Mesothelial cell of epicardium (in vitro differentiated cells): ENCODE measurements around the gene TFPT. TPM values are rescaled to one million over a fixed set of nuclear protein-coding genes. Genes with fewer than 3 reads are reported as not detected.

ENCODE experiments used
- DNase-seq, 2 experiments: peaks; one replicate each; pipeline ENCODE4 v3.0.0; 2021; ENCODE audit warnings: low spot score in 2 of 2; ENCODE audit not compliant: unreplicated experiment in 2 of 2
- H3K27ac Mint-ChIP-seq: 2 replicates; pipeline ENCODE4 v1.8.0; 2021; ENCODE audit warnings: mixed read lengths
- H3K27me3 Mint-ChIP-seq: 2 replicates; pipeline ENCODE4 v1.8.0; 2021; ENCODE audit warnings: low read depth, mixed read lengths
- H3K36me3 Mint-ChIP-seq: 2 replicates; pipeline ENCODE4 v1.8.0; 2021; ENCODE audit warnings: mixed read lengths
- H3K4me1 Mint-ChIP-seq: 2 replicates; pipeline ENCODE4 v1.8.0; 2021; ENCODE audit warnings: mixed read lengths
- H3K4me3 Mint-ChIP-seq: 2 replicates; pipeline ENCODE4 v1.8.0; 2021; ENCODE audit warnings: mild to moderate bottlenecking, moderate library complexity, mixed read lengths
- H3K9me3 Mint-ChIP-seq: 2 replicates; pipeline ENCODE4 v1.8.0; 2021; ENCODE audit warnings: mixed read lengths
- CTCF ChIP-seq: fragments of 200-600 bp; sonication (generic); IDR thresholded peaks from one replicate; pipeline ENCODE4 v1.5.0; 2021; ENCODE audit warnings: antibody characterized with exemption; ENCODE audit not compliant: unreplicated experiment
- total RNA-seq: library from RNA; stranded (reverse); gene quantifications from 3 replicates; pipeline ENCODE4 v1.2.1, GENCODE V29; 2021

Gene TFPT
- total RNA-seq, 1 donor from 2014 or later = 20.7 TPM

- Mint-ChIP-seq H3K27ac (no peak overlapping the region), H3K4me3 (no peak overlapping the region), H3K9me3 (no peaks in the 10 kb centered on the region), H3K36me3 (peaks cover 18% of the 10 kb centered on the region), H3K27me3 (no peaks in the 10 kb centered on the region), H3K4me1 (peaks cover 4% of the 10 kb centered on the region)
- TF ChIP-seq CTCF = no peak
- DNase-seq = no peak
Observed at GRCh38 chr19:54107876-54108490, 7.5 kb downstream of the TFPT start.

- Mint-ChIP-seq H3K27me3 (no peaks in the 10 kb centered on the region), H3K36me3 (peaks cover 19% of the 10 kb centered on the region), H3K27ac (no peak overlapping the region), H3K4me1 (peaks cover 9% of the 10 kb centered on the region), H3K4me3 (no peak overlapping the region), H3K9me3 (no peaks in the 10 kb centered on the region)
- no peak for DNase-seq
- no peak for TF ChIP-seq CTCF
Observed at GRCh38 chr19:54106716-54107115, 8.7 kb downstream of the TFPT start.

- no peak for DNase-seq
- TF ChIP-seq CTCF = no peak
- no peaks in the 10 kb centered on the region for H3K9me3 Mint-ChIP-seq
- peaks cover 9% of the 10 kb centered on the region for H3K4me1 Mint-ChIP-seq
- no peak overlapping the region for H3K27ac Mint-ChIP-seq
- no peak overlapping the region for H3K4me3 Mint-ChIP-seq
- H3K36me3 Mint-ChIP-seq = peaks cover 17% of the 10 kb centered on the region
- no peaks in the 10 kb centered on the region for H3K27me3 Mint-ChIP-seq
Observed at GRCh38 chr19:54105796-54106195, 9.7 kb downstream of the TFPT start.

- DNase-seq = no peak
- peaks cover 9% of the 10 kb centered on the region for H3K4me1 Mint-ChIP-seq
- H3K27me3 Mint-ChIP-seq = no peaks in the 10 kb centered on the region
- peaks cover 15% of the 10 kb centered on the region for H3K36me3 Mint-ChIP-seq
- no peak for TF ChIP-seq CTCF
- no peaks in the 10 kb centered on the region for H3K9me3 Mint-ChIP-seq
- no peak overlapping the region for H3K27ac Mint-ChIP-seq
- H3K4me3 Mint-ChIP-seq = peak overlapping the region; percentile 99
Observed at GRCh38 chr19:54104998-54105715, 10.3 kb downstream of the TFPT start.

GRCh38 chr19:54102421-54103169, 12.9 kb downstream of the TFPT start, which contains the start of gene NDUFA3:
Gene NDUFA3, plus strand, starts transcription at chr19:54102855. Its CDS starts 24 bp downstream, at chr19:54102879.
- Mint-ChIP-seq H3K4me1 (peaks cover 9% of the 10 kb centered on the region), H3K27me3 (peaks cover 6% of the 10 kb centered on the region), H3K9me3 (no peaks in the 10 kb centered on the region), H3K27ac (peak within 1 kb of the TSS; percentile 90), H3K36me3 (peaks cover 15% of the 10 kb centered on the region), H3K4me3 (peak within 1 kb of the TSS; percentile 99)
- DNase-seq = peak; percentile 96 to 97
- TF ChIP-seq CTCF = no peak
